T-helper 2 cell (primary cell): Measurements from ENCODE around the gene S100A3.

Experiments
- DNase-seq, 5 experiments: peaks; one replicate each; pipeline versions ENCODE4 v3.0.0 to v3.0.0-alpha.2; 2012 to 2022

S100A3 gene

DNA sequence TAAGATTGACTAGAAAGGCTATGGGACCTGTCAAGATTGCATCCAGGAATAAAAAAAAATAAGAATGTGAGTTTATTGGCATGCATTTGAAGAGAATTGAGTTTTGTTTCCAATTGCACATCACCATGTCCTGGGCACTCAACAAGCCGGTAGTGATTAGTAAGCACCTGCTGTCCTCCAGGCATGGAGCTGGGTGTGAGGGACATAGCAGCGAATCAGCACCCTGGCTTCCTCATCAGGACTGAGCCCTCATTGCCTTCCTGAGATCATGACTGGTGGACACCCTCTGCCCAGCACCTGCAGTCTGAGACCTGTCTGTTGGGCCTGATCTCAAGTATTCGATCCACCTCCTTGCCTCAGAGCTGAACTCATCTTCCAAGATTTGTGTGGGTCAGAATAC, 40.0 kb downstream of the S100A3 start:
- no peak for DNase-seq

DNA sequence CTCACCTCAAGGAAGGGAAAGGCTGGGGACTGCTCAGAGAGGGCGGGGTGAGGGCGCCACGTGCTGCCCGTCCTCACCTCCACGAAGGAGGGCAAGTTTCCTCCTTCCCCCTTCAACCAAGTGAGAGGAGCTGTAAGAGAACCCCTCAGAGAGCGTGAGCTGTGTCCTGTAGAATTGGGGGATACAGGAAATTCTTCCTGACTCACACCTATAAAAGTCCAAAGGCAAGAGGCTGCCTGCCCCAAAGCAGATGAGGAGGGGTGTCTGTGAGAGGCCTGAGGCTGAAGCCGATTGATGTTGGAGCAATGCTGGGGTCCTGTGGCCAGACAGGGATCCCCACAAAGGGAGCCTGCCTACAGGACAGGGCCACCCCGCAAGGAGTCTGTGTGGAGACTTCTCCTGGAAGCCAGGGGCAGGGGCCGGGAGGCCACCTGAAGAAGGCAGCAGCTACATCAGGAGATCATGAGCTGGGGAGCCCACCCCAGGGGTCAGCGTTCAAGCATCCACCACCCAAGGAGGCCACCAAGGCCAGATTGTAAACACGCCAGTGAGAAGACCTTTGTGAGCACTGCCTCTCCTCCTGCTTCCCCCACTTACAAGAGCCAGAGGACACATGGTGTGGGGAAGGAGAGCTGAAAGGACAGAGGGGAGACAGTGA, 41.0 kb downstream of the S100A3 start:
- no peak for DNase-seq

DNA sequence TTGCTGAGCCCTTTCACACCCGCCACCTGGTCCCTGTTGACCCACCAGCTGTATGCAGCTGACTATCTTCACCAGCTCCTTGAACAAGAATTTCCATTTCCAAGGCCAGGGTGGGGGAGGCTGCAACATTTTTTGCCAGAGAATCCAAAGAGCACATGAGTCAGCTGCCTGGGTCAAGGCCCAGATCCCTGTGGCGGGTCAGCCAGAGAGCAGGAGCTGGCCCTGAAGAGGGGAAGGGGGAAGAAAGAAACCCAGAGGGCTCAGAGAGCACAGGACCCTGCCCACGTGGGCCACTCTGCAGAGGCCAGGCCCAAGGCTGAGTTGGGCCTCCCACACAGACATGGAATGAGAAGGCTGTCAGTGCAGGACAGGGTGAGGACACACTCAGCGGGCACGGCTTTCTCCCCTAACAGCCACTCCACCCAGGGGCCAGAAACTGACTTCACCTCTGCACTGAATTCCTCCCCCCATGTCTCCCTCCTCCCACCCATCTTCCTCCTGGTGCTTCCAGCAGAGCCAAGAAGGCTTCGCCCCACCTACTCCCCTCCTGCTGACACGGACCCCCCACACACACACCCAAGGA, 42.1 kb downstream of the S100A3 start:
- DNase-seq, result no peak

DNA sequence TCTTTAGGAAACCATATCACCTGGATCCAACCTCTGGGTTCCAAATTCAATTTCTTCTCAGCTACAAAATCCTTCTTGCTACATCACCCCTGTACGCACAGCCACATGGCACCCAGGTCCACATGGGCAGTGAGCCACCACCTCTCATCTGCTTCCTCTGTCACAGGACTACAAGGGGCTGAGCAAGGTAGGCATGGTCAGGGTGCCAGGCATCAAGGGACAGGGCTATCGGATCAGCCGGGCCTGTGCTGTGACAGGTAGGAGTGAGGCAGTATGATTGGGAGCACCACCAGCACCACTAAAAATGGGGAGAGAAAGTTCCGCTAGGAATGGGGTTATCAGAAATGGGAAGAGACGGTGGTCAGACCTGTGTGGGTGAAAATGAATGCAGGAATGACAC, 42.7 kb downstream of the S100A3 start:
- DNase-seq, result no peak

DNA sequence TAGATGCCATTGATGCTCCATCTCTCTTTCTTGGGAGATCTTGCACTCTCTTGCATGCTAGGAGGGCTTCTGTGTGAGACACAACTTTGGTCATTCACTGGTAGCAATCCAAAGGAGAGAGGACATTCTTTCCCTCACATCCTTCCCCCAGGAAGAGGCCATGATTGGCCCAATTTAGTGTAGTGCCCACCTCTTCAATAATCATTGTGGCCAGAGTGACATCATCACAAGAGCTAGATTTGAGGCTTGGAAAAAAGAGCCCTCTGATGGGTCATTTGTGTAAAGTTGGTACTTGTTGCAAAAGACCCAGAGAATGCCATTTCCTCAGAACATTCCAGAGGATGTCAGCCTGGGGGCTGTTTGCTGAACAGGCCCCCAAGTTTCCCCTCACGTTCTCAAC, 43.5 kb downstream of the S100A3 start:
- DNase-seq, result no peak

DNA sequence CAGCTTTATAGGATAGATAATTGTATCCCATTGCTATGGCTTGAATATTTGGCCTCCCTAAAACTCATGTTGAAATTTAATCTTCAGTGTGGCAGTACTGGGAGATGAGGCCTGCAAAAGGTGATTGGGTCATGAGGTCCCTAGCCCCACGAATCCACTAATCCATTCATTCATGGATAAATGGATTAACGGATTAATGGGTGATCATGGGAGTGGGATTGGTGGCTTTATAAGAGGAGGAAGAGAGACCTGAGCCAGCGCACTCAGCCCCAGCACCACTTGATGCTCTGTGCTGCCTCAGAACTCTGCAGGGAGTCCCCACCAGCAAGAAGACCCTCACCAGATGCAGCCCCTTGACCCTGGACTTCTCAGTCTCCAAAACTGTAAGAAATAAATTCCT, 45.3 kb downstream of the S100A3 start:
- DNase-seq, result no peak

DNA sequence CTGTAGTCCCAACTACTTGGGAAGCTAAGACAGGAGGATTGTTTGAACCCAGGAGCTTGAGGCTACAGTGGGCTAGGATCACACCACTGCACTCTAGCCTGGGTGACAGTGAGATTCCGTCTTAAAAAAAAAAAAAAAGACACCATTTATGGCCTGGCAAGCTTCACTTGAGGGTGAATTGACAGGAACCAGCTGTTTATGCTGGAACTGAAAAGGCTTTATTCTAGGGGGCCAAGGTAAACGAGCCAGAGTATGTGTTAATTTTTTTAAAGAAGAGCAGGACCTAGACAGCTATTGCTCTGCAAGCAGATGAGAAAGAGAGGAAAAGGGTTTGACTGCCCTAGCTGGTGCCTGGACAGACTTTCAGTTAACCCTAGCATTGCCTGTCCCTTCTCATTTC, 50.3 kb downstream of the S100A3 start:
- no peak for DNase-seq
